Activated naive CD4-positive, alpha-beta T cell treated with anti-CD3 and anti-CD28 coated beads, Interleukin-2, amount 10 ng/mL, durations not matched to agents 7 days and 5 days (primary cell): ENCODE data around the gene AZI2.

Experiments used
- CTCF ChIA-PET: fragments of 350-600 bp; sonication (Branson Sonifier 250); formaldehyde crosslinking; loops from one replicate; lab custom pipeline; 2021; ENCODE audit warnings: antibody characterized with exemption; lab: Charles Lee
- DNase-seq: peaks from one replicate; pipeline ENCODE4 v3.0.0-alpha.2; 2020
- H3K27ac Mint-ChIP-seq: one replicate; pipeline ENCODE4 v1.8.0; 2021; ENCODE audit warnings: mild to moderate bottlenecking, moderate library complexity, mixed read lengths
- H3K27me3 Mint-ChIP-seq: one replicate; pipeline ENCODE4 v1.8.0; 2021; ENCODE audit warnings: mild to moderate bottlenecking, mixed read lengths
- H3K36me3 Mint-ChIP-seq: one replicate; pipeline ENCODE4 v1.8.0; 2021; ENCODE audit warnings: mixed read lengths
- H3K4me1 Mint-ChIP-seq: one replicate; pipeline ENCODE4 v1.8.0; 2021; ENCODE audit warnings: mixed read lengths
- H3K4me3 Mint-ChIP-seq: one replicate; pipeline ENCODE4 v1.8.0; 2021; ENCODE audit warnings: mild to moderate bottlenecking, moderate library complexity, mixed read lengths
- H3K9me3 Mint-ChIP-seq: one replicate; pipeline ENCODE4 v1.8.0; 2021; ENCODE audit warnings: mixed read lengths

AZI2 gene, protein sequence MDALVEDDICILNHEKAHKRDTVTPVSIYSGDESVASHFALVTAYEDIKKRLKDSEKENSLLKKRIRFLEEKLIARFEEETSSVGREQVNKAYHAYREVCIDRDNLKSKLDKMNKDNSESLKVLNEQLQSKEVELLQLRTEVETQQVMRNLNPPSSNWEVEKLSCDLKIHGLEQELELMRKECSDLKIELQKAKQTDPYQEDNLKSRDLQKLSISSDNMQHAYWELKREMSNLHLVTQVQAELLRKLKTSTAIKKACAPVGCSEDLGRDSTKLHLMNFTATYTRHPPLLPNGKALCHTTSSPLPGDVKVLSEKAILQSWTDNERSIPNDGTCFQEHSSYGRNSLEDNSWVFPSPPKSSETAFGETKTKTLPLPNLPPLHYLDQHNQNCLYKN

DNA sequence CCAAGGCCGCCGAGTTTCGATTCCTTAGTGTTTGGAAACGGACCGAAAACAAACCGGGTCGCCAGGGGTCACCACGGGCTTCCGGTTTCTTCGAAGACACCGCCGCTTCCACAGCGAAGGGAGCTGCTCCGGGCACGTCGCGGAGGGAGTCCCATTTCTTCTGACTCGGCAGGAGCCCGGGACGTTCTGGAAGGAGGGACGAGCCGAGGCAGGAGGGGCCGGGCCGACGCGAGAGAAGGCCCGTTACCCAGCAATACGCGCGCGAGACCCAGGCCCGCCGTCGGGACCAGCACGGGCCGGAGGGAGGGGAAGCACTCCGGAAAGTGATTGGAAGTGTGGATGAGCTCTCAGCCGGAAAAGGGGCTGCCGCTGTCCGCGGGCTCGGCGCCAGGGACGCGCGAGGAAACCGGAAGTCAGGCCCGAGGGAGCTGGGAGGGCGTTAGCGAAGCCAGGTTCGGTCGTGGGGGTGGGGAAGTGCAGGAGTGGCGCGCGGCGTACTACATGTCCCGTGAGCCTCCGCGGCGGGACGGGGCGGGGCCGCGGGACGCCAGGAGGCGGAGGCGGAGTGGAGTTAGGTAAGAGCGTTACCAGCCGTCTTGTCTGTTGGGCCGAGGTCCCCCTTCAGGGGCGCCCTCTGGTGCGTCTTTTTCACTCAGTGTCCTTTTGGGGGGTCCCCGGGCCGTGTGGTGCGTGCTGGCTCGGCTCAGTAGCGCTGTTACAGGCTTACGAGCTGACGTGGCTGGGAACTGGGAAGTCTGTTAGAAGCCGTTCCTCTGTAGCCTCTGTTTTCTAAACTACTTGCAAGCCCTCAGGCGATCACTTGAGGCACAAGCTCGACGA, at the start of gene AZI2, which contains the start of gene ZCWPW2:
TSS of gene AZI2 (minus strand) at position 196 of the 840 bp plus-strand sequence. CDS start 8,207 bp downstream, outside the sequence.
TSS of gene ZCWPW2 (plus strand) at position 93 of the 840 bp plus-strand sequence. CDS start 64,348 bp downstream, outside the sequence.
- Mint-ChIP-seq H3K36me3 (peaks cover 16% of the 10 kb centered on the region), H3K4me1 (peaks cover 49% of the 10 kb centered on the region)
- CTCF ChIA-PET = interaction anchor here (0.6 to 1.5 kb wide), 7 partner anchors 12 to 917 kb away, joined by 3 to 4 read pairs (median 3); no protein-coding TSS in a partner anchor

DNA sequence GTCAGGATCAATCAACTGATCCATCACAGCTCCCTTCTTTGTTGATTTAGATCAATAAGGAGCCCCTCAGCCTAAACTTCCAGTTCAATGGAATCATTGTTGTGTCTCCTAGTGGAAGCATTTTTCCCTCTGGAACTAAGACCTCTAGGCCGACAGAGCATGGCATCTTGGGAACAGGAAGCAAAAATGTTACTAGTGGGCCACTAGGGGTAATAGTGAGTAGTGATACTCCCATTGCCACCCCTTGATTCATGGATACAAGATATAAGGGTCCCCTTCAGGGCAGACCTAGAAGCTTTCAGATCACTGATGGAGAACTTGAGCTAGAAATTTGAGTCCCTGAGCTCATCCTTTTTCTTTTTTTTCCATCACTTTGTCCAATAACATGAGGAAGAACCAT, 40.4 kb upstream of the AZI2 start:
- Mint-ChIP-seq H3K4me1 (no peaks in the 10 kb centered on the region), H3K4me3 (no peak overlapping the region), H3K27ac (no peak overlapping the region), H3K27me3 (no peaks in the 10 kb centered on the region), H3K36me3 (no peaks in the 10 kb centered on the region), H3K9me3 (peaks cover 4% of the 10 kb centered on the region)
- CTCF ChIA-PET = no interaction called here
- DNase-seq = no peak

More for the DNA sequence above, at the start of gene AZI2, which contains the start of gene ZCWPW2:
- Mint-ChIP-seq H3K27ac (peak within 1 kb of the TSS; percentile 96), H3K27me3 (no peaks in the 10 kb centered on the region), H3K9me3 (peaks cover 7% of the 10 kb centered on the region), H3K4me3 (peak within 1 kb of the TSS; percentile 90)
- DNase-seq = peak; percentile 94

DNA sequence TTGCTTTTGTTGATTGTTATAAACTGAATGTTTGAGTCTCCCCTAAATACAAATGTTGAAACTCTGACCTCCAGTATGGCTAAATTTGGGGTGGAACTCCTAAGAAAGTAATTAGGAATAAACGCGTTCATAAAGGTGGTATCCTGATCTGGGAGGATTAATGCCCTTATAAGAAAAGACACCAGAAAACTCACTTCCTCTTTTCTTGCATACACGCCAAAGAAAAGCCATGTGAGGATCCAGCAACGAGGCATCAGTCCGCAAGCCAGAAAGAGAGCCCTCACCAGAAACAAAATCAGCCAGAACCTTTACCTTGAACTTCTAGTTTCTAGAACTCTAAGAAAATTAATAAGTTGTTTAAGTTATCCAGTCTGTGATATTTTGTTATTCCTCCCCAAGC, 37.4 kb upstream of the AZI2 start:
- Mint-ChIP-seq H3K4me1 (no peaks in the 10 kb centered on the region), H3K27ac (no peak overlapping the region), H3K27me3 (no peaks in the 10 kb centered on the region), H3K36me3 (no peaks in the 10 kb centered on the region), H3K4me3 (no peak overlapping the region), H3K9me3 (peaks cover 2% of the 10 kb centered on the region)
- CTCF ChIA-PET = no interaction called here
- DNase-seq = no peak

DNA sequence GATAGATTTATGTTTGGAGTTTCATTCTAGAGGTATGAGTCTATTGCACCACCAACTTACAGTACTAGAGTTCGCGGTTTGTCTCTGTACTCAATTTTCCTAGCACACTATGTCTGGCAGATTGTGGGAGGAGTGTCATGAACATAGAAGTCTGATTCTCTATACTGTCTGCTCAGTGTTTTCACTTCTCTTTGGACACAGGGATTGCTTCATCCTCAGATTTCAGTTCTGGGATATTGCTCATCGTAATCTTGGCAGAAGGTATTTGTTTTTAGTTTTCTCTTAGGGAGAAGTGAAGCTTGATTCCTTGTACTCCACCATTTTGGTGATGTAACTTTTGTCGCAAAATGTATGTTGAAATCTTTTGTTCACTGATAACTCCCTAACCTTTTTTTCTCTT, 27.8 kb upstream of the AZI2 start:
- CTCF ChIA-PET = no interaction called here
- no peaks in the 10 kb centered on the region for H3K4me1 Mint-ChIP-seq
- no peaks in the 10 kb centered on the region for H3K36me3 Mint-ChIP-seq
- H3K9me3 Mint-ChIP-seq = peaks cover 5% of the 10 kb centered on the region
- no peak for DNase-seq
- H3K4me3 Mint-ChIP-seq = no peak overlapping the region
- H3K27me3 Mint-ChIP-seq = no peaks in the 10 kb centered on the region
- H3K27ac Mint-ChIP-seq = no peak overlapping the region

DNA sequence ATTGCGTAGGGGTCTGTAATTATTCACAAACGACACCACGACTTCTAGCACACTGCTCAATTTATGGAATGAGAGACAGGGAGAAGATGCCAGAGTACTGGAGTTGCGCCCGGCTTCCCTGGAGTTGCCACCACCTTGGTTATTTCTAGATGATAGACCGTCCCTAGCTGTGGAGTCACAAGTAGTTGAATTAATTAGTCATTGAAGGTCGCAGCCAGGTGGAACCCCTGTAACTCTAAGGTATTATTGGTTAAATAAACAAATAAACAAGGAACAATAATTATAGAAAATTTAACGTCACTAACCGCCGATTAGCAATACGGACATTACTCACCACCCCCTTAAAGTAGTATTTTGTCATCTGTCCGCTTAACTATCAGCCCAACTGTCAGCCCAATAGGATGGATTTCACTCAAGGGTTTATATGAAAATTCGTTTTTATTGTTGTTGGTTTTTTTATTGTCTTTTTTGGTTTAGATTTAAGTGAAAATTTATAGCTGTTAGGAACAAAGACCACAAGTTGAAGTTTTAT, 911 bp upstream of the AZI2 start:
- peaks cover 10% of the 10 kb centered on the region for H3K9me3 Mint-ChIP-seq

DNA sequence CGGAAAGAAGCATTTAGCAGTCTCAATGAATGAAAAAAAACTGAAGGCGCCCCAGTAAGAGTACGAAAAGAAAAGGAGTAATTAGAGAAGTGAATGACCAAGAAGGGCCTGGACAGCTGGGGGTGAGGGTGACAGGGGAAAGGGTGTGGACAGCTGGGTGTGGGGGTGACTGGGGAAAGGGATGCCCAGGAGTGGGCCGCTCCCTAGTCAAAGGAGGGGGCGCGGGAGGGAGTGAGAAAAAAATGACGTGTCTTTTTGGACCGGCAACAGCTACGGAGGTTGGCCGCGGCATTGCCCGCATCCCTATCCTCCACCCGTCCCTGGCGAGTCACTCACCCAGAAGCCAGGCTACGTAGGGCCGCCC, 377 bp downstream of the AZI2 start:
- H3K9me3 Mint-ChIP-seq = peaks cover 6% of the 10 kb centered on the region

More for the DNA sequence above, 911 bp upstream of the AZI2 start:
- CTCF ChIA-PET = interaction anchor here (0.8 to 1.5 kb wide), 5 partner anchors 15 to 638 kb away, joined by 3 to 4 read pairs (median 3); no protein-coding TSS in a partner anchor
- Mint-ChIP-seq H3K27me3 (no peaks in the 10 kb centered on the region), H3K27ac (peak overlapping the region; percentile 96), H3K36me3 (peaks cover 20% of the 10 kb centered on the region), H3K4me1 (peaks cover 49% of the 10 kb centered on the region), H3K4me3 (peak overlapping the region; percentile 90)
- DNase-seq = no peak

DNA sequence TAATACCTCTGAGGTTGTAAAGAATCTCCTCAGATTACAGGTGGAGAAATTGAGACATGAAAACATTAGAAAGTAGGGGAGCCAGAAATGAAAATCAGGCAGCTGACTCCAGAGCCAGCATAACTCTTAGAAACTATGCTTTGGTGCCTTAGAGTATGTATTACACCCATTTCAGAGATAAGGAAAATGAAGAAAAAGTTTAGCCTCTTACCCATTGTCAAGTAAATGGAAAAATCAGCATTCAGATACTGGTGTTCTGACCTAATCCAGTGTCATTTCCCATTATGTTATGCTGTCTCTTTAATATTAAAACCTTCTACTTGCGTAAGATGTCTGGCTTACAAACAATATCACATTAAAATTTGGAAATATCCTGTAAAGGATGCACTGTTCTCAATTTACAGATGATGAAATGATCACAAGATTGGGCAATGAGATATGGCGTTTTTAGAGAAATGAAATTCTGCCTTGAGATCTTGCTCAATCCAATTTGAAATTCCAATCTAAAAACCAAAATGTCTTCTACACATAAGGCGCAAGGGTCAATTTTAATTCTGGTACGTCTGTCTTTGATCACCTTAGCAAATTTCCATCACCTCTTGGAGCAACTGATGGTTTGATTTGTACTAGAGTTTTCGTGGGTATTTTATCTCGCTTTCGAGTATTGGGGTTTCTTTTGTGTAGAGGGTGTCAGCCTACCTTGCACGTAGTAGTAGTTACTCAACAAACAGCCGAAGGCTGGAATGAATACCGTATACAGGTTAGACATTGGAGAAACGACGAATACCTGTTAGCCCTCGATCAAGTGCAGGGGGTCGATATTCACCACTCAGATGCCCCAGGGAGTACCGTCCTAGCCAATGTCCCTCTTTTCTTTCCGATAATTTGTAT, 1.0 kb downstream of the AZI2 start:
- H3K4me1 Mint-ChIP-seq = peaks cover 56% of the 10 kb centered on the region
- peaks cover 6% of the 10 kb centered on the region for H3K9me3 Mint-ChIP-seq
- H3K27me3 Mint-ChIP-seq = no peaks in the 10 kb centered on the region
- DNase-seq = no peak
- CTCF ChIA-PET = interaction anchor here (0.9 kb wide), 1 partner anchor 11 kb away, joined by 3 read pairs; no protein-coding TSS in a partner anchor
- H3K27ac Mint-ChIP-seq = peak overlapping the region; percentile 96
- peak overlapping the region; percentile 90 for H3K4me3 Mint-ChIP-seq
- peaks cover 16% of the 10 kb centered on the region for H3K36me3 Mint-ChIP-seq

More for the DNA sequence above, 377 bp downstream of the AZI2 start:
- no peak for DNase-seq
- H3K4me3 Mint-ChIP-seq = peak overlapping the region; percentile 90
- H3K36me3 Mint-ChIP-seq = peaks cover 12% of the 10 kb centered on the region
- H3K4me1 Mint-ChIP-seq = peaks cover 52% of the 10 kb centered on the region
- H3K27ac Mint-ChIP-seq = peak overlapping the region; percentile 96
- no peaks in the 10 kb centered on the region for H3K27me3 Mint-ChIP-seq
- CTCF ChIA-PET = interaction anchor here (0.6 to 1.4 kb wide), 5 partner anchors 11 to 916 kb away, joined by 3 to 4 read pairs (median 3); no protein-coding TSS in a partner anchor

DNA sequence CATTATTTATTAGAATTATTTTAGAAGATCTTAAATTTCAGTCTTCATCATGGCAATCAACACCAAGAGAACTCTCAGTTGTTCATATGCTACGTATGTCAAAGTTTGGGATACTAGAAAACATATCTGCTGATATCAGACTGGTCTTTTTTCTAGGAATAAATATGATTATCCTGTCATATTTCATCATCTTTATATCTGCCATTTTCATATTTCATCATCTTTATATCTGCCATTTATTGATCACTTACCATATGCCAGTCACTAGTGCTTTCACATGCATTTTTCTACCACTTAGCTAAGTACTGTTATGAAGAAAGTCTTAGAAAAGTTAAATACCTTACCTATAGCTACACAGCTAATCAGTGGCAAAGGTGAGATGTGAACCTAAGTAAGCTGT, 2.9 kb downstream of the AZI2 start:
- CTCF ChIA-PET = interaction anchor here (0.6 kb wide), 1 partner anchor 662 kb away, joined by 3 read pairs; no protein-coding TSS in a partner anchor
- no peak overlapping the region for H3K4me3 Mint-ChIP-seq
- no peaks in the 10 kb centered on the region for H3K9me3 Mint-ChIP-seq
- H3K36me3 Mint-ChIP-seq = peaks cover 7% of the 10 kb centered on the region
- no peak for DNase-seq
- H3K27me3 Mint-ChIP-seq = no peaks in the 10 kb centered on the region
- peaks cover 61% of the 10 kb centered on the region for H3K4me1 Mint-ChIP-seq
- H3K27ac Mint-ChIP-seq = no peak overlapping the region

DNA sequence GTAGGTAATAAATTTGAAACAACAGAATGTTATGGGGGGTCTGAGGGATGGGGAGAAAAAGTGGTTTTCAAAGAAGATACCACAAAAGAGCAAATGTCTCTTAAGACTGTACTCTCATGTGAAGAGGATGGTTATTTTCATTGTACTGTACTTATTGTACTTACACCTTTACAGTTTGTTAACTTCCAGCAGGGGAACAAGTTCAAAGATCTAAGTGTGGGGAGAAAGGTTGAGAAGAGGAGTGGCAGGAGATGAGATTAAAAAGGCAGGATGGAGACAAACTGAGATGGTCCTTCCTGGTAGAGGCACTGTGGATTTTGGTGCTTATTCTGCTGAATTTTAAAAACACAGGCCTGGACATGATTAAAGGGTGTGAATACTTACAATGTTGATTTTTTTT, 5.5 kb downstream of the AZI2 start:
- peaks cover 45% of the 10 kb centered on the region for H3K4me1 Mint-ChIP-seq
- H3K36me3 Mint-ChIP-seq = peaks cover 9% of the 10 kb centered on the region
- DNase-seq = no peak
- H3K27me3 Mint-ChIP-seq = no peaks in the 10 kb centered on the region
- H3K27ac Mint-ChIP-seq = no peak overlapping the region
- H3K9me3 Mint-ChIP-seq = no peaks in the 10 kb centered on the region
- CTCF ChIA-PET = no interaction called here
- H3K4me3 Mint-ChIP-seq = no peak overlapping the region

DNA sequence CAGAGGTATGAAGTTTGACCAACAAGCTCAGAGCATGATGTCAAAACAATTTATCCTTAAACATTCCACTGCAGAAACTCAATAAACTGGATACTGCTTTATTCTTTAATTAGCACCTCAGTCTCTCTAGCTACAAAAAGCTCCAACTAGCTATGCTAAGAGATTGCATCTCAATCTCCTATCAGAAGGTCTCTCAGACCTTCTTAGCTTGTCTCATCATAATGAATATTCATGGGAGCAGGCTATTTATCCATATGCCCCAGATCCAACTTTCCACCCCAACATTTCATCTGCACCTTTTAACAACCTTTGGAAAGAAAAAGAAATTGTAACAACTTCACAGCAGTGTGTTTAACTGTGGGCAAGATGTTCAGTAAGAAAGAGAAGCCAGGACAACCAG, 11.4 kb downstream of the AZI2 start:
- H3K27ac Mint-ChIP-seq = no peak overlapping the region
- peaks cover 18% of the 10 kb centered on the region for H3K4me1 Mint-ChIP-seq
- H3K4me3 Mint-ChIP-seq = no peak overlapping the region
- CTCF ChIA-PET = interaction anchor here (1.3 kb wide), 1 partner anchor 11 kb away, joined by 3 read pairs; the partner anchor contains the start of genes AZI2 and ZCWPW2
- H3K27me3 Mint-ChIP-seq = no peaks in the 10 kb centered on the region
- peaks cover 20% of the 10 kb centered on the region for H3K36me3 Mint-ChIP-seq
- H3K9me3 Mint-ChIP-seq = no peaks in the 10 kb centered on the region
- no peak for DNase-seq

DNA sequence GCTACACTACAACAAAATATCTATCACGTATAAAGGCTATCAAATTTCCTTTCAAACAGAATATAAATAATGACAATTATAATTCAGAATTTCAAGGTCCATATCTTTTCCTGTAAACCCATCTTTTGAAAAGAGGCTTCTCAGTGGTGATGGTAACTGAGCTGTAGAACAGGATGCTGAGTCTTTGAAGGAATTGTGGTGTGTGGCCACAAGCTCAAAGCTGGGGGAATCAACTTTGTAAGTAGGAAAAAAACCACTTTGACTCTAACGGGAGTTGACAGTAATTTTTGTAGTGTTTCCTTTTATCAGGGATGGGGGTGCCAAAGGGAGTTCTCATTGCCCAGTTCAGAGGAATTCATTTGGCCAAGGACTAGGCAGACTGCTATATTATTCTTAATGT, 13.4 kb downstream of the AZI2 start:
- Mint-ChIP-seq H3K27ac (peak overlapping the region; percentile 2), H3K4me3 (no peak overlapping the region), H3K4me1 (peaks cover 14% of the 10 kb centered on the region), H3K9me3 (no peaks in the 10 kb centered on the region), H3K36me3 (peaks cover 21% of the 10 kb centered on the region), H3K27me3 (no peaks in the 10 kb centered on the region)
- DNase-seq = no peak
- CTCF ChIA-PET = interaction anchor here (0.8 to 1.4 kb wide), 3 partner anchors 9 to 624 kb away, joined by 3 to 5 read pairs (median 3); partner anchors contain the start of genes AZI2 and ZCWPW2

DNA sequence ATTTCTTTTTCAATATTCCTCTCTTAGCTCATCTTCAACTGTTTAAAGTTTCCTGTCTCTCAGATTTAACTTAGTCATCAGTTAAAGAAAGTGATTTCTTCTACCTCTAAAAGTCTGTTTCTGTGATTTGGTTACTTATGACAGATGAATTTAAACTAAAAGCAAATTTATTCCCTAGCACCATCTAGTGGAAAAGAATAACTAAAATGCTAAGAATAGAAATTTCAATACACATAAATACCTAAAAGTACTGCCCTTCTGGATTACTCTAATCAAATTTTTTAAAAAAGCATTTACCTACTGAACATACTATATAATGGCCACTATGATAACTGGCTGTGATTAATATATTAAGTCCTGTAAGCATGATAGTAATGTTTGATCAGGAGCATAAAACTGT, 14.1 kb downstream of the AZI2 start:
- Mint-ChIP-seq H3K9me3 (no peaks in the 10 kb centered on the region), H3K27me3 (no peaks in the 10 kb centered on the region), H3K4me3 (no peak overlapping the region), H3K36me3 (peaks cover 19% of the 10 kb centered on the region), H3K27ac (no peak overlapping the region), H3K4me1 (peaks cover 14% of the 10 kb centered on the region)
- CTCF ChIA-PET = interaction anchor here (0.6 to 1.4 kb wide), 3 partner anchors 15 to 167 kb away, joined by 3 to 4 read pairs (median 3); partner anchors contain the start of genes AZI2 and ZCWPW2
- DNase-seq = no peak
